GOT3 (cell line): ENCODE data around the gene CCSER1.
"Not testable (repeated sequence)": the region's sequence is repeated elsewhere in the genome, so short reads cannot be mapped to it uniquely, and the experiment has no call there.

Source experiments
- DNase-seq: peaks from one replicate; lab custom pipeline; 2025; ENCODE audit warnings: mixed read lengths; lab: John Stamatoyannopoulos, UW

The CCSER1 gene

GRCh38 chr4:90840291-90840690, 713.1 kb downstream of the CCSER1 start:
- no peak for DNase-seq

GRCh38 chr4:90840828-90841227, 713.6 kb downstream of the CCSER1 start:
- DNase-seq = no peak

DNA sequence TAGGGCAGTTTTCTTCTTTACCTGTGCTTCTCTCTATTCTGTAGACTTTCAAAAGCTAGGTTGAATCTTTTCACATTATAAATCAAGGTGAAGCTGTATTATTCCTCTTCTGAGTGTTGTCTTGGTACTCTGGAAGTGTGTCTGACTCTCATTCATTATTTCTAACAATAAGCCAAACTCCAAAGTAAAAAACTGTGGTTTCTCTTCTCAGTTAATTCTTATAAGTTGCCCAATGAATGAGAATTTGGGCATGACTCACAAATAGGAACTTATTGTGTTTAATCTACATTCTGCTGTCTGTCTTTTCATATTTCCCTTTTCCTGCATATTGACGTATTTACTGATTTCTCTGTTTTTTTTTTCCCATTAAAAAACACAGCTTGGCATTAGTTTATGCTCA, 714.5 kb downstream of the CCSER1 start:
- DNase-seq = no peak

DNA sequence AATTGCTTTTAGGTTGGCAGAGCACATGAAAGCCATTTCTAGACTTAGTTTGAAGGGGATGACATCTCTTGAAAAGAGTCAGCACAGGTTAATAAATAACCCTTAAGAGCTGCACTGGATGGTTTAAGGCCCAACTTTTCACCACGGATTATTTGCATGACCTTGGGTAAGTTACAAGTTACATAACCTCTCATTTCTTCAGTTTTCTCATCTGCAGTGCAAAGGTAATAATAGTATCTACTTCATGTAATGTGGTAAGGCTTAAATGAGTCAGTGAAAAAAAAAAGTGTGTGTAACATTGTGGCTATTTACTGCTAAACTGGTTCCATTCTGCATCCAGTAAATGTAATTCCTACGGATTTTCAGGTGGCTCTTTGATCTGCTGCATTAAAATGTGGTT, 715.8 kb downstream of the CCSER1 start:
- no peak for DNase-seq

- DNase-seq = no peak
Measured at GRCh38 chr4:90844241-90844640, 717.0 kb downstream of the CCSER1 start.

- DNase-seq = no peak
Measured at GRCh38 chr4:90845777-90846176, 718.6 kb downstream of the CCSER1 start.

DNA sequence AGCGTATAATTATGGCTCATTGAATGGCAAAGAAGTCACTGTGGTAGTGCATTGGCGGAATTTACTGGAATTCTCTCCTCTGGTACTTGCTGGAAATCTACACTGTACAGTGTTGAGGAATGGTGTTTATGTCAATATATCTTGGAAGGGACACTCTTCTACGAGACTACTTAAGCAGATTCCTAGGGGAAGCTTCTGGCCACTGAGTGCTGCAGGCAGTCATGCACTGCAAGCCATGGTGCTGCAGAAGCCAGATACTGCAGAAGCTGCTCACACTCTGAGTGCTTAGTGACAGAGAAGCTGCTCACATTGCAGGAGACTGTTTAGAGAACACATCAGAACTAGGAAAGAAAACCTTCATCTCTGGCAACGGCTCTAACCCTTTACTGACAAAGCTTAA, 725.0 kb downstream of the CCSER1 start:
- no peak for DNase-seq

DNA sequence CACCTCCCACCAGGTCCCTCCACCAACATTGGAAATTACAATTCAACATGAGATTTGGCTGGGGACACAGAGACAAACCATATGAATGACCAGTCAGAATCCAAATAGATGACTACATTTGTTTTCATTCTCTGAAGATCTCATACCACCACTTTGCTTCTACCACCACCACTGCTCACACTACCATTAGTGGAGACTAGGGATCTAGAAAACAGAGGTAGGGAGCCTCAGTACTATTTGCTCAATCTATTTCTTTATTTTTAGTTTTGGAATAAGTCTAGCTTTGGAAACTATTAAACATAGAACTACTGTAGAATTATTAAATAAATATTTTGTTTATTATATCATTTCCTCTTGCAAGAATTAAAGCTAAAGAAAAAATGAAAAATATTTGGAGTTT, 727.9 kb downstream of the CCSER1 start:
- DNase-seq = no peak

GRCh38 chr4:90857081-90857820, 730.1 kb downstream of the CCSER1 start:
- no peak for DNase-seq

GRCh38 chr4:90875791-90876190, 748.6 kb downstream of the CCSER1 start:
- DNase-seq = no peak

DNA sequence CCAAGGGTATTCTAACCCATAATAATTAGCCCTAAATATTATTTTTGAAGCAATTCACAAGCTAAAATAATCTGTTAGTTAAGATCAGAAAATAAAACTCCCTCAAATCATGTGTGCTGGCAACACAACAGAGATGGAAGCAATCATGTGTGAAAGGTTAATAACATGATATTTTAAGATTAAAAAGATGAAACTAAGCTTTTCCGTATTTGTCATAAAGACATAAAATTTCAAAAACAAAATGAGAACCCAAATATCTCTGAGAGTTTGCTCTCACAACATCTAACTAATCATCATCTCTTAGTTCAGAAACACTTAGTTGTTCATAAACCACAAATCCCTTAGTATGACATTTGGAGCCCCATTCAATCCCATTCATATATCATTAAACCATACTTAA, 749.1 kb downstream of the CCSER1 start:
- no peak for DNase-seq

- no peak for DNase-seq
Measured at GRCh38 chr4:90883519-90883918, 756.3 kb downstream of the CCSER1 start.

DNA sequence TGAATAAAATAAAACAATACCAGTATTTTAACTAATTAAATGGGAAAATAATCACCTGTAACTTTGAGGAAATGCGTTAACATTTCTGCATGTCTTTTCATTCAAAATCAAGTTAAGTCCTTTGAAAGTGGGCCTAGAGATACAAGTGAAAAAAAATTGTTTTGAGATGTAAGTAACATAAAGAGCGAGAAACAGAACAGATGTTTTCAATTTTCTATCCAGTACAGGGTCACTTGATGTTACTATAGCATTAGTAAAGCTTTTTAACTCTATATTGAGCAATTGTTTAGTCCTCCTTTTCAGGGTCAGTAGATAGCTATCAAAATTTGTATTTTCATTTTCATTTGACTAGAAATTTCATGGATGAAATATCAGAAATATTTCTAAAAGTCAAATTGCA, 761.4 kb downstream of the CCSER1 start:
- DNase-seq = no peak

GRCh38 chr4:90889171-90889570, 762.0 kb downstream of the CCSER1 start:
- DNase-seq = no peak

DNA sequence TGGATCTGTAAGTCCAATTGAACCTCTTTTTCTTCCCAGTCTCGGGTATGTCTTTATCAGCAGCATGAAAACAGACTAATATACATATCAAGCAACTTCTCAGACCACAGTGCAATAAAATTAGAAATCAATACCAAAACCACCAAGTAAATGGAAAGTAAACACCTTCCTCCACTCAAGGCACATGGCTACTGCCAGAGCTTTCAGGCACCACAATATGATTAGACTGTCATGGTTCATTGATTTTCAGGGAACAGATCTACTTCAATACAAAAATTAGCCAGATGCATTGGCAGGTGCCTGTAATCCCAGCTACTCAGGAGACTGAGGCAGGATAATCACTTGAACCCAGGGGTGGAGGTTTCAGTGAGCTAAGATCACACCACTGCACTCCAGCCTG, 776.2 kb downstream of the CCSER1 start:
- not testable (repeated sequence) for DNase-seq

GRCh38 chr4:90904021-90904420, 776.8 kb downstream of the CCSER1 start:
- DNase-seq = no peak

DNA sequence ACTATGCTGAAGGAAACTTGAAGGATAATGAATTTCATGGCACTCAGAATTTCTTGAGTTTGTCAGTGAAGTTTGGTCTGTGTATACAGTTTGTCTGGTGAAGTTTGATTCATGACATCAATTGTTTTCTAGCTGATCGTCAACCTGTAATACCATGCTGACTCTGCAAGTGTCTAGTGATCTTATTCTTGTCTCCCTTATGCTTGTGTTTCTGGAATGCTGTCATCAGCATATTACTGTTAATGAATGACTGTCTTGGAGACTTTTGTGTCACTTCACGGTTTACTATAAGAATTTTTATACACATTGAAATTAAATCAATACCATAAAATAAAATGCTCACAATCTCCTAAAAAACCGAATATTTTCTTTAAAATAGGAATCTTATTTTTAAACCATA, 779.0 kb downstream of the CCSER1 start:
- no peak for DNase-seq

DNA sequence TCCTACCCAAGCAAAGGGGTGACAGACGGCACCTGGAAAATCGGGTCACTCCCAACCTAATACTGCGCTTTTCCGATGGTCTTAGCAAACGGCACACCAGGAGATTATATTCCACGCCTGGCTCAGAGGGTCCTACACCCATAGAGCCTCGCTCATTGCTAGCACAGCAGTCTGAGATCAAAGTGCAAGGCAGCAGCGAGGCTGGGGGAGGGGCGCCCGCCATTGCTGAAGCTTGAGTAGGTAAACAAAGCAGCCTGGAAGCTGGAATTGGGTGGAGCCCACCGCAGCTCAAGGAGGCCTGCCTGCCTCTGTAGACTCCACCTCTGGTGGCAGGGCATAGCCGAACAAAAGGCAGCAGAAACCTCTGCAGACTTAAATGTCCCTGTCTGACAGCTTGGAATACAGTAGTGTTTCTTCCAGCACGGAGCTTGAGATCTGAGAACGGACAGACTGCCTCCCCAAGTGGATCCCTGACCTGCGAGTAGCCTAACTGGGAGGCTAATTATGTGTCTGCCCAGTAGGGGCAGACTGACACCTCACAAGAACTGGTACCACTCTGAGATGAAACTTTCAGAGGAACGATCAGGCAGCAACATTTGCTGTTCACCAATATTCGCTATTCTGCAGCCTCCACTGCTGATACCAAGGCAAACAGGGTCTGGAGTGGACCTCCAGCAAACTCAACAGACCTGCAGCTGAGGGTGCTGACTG, 784.7 kb downstream of the CCSER1 start:
- DNase-seq = not testable (repeated sequence)

DNA sequence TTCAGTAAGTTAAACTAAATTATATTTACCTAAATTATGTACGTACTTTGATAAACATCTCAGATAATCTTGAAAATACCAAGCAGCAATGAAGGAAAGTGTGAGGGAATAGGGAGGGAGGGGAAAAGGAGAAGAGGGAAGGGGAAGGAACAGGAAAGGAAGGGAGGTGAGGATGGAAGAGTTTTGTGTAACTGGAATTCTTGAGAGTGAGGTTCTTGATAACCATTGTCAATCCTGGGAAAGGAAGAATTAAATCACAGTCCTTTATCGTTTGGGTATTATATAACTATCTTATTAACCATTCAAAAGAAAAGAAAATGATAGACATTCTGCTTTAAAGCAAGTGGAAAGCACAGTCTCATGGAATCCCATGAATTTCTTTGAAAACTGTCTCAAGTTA, 795.0 kb downstream of the CCSER1 start:
- DNase-seq = no peak

DNA sequence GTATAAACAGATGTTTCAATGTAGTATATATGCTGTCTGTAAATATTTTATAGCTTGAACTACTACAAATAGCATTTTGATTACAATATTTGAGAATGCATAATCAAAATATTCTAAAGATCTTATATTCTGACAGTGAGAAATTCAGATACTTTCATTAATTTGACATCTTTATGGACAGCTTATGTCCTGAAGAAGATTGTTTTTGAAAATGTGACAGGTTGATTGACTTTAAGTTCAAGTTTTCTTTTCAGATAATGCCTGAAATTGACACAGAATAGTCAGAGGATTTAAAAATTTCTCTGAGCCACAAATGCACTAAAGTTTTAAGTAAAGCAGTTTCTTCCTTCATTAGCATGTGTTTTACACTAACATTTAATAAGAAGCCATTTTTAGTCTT, 799.8 kb downstream of the CCSER1 start:
- no peak for DNase-seq

DNA sequence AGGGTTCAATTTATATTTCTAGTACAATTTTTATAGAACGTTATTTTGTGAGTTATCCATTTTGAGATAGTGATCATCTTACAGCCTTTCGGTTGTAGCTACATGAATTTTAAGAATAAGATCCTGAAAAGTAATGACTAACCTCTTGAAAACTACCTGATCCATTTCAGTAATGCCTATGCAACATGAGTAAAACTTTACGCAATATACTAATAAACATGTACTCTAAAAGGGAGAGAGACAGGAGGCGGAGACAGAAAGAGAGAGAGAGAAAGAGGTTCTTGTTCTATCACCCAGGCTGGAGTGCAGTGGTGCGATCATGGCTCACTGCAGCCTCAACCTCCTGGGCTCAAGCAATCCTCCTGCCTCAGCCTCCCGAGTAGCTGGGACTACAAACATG, 816.1 kb downstream of the CCSER1 start:
- no peak for DNase-seq

DNA sequence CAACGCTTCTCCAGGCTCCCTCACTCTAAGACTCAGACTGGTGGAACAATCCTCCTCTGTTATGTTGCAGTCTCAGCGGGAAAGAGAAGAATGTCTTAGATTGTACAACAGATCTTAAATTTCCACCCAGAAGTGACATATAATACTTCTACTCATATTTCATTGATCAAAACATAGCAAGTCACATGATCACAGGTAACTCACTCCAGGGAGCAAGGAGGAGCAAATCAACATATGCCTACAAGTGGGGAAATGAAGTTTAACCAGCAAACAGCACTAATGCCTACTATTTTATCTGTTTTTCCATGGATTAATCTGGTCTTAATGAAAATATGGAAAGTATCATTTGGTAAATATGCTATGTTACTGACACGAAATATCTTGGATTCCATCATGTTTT, 819.8 kb downstream of the CCSER1 start:
- DNase-seq = no peak

- DNase-seq = no peak
Measured at GRCh38 chr4:90950385-90950841, 823.2 kb downstream of the CCSER1 start.

DNA sequence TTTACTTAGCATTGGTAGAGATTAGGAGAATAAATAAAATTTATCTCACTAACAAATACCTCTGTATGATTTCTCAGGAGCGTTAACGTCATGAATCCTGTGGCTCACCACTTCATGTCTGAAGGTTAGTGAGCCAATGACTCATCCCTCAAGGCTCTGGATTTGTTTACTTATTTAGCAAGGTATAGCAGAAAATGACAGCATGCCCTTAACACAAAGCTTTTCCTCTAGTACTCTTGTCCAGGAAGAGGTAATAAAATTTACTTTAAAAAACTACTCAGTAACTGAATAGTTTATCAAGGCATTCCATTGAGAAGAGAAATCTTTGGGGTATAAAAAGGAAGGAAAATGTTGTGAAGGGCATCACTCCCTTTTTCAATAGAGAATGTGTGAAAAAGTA, 823.8 kb downstream of the CCSER1 start:
- no peak for DNase-seq
